Hindlimb muscle (tissue), 1 donor: ENCODE measurements around the gene LAMTOR1. TPM values are rescaled to one million over a fixed set of nuclear protein-coding genes. Genes with fewer than 3 reads are reported as not detected.

Source experiments
- DNase-seq: peaks from one replicate; pipeline ENCODE4 v3.0.0-alpha.2; 2013
- polyA plus RNA-seq: library from polyadenylated mRNA; unstranded; fragments of 120-200 nt; gene quantifications from one replicate; pipeline ENCODE4 v1.2.1, GENCODE V29; 2013; ENCODE audit not compliant: insufficient read length

Gene LAMTOR1
- polyA plus RNA-seq, 1 donor: 83.8 TPM

GRCh38 chr11:72116019-72116755 is 13.1 kb upstream of the LAMTOR1 start:
- DNase-seq: no peak

- no peak for DNase-seq
These were observed 11.5 kb upstream of the LAMTOR1 start for GRCh38 chr11:72114570-72114969.

GRCh38 chr11:72112978-72113808 is 10.1 kb upstream of the LAMTOR1 start:
- DNase-seq: no peak

- peak; percentile 99 for DNase-seq
These were observed 9.3 kb upstream of the LAMTOR1 start, which contains the start of gene ANAPC15 for GRCh38 chr11:72112143-72112977. Gene ANAPC15, minus strand, starts transcription at chr11:72112695. Its CDS starts 1,419 bp downstream, at chr11:72111276.

- DNase-seq: no peak
These were observed 8.4 kb upstream of the LAMTOR1 start for GRCh38 chr11:72111300-72112142.

GRCh38 chr11:72105888-72106287 is 2.8 kb upstream of the LAMTOR1 start, which contains the start of gene TOMT:
Gene TOMT, plus strand, starts transcription at chr11:72105924. Its CDS starts 28 bp downstream, at chr11:72105952.
- DNase-seq: no peak

- DNase-seq: no peak
These were observed 664 bp upstream of the LAMTOR1 start for GRCh38 chr11:72103754-72104167.

- DNase-seq: no peak
These were observed 509 bp downstream of the LAMTOR1 start for GRCh38 chr11:72102631-72102945.

- DNase-seq: no peak
These were observed 935 bp downstream of the LAMTOR1 start for GRCh38 chr11:72102162-72102561.

- no peak for DNase-seq
These were observed 2.6 kb downstream of the LAMTOR1 start for GRCh38 chr11:72100462-72100861.

- no peak for DNase-seq
These were observed 3.1 kb downstream of the LAMTOR1 start for GRCh38 chr11:72100009-72100408.

- DNase-seq: no peak
These were observed 4.4 kb downstream of the LAMTOR1 start for GRCh38 chr11:72098741-72099140.

- DNase-seq: peak; percentile 70
These were observed 11.8 kb downstream of the LAMTOR1 start for GRCh38 chr11:72091292-72091691.

- no peak for DNase-seq
These were observed 14.9 kb downstream of the LAMTOR1 start for GRCh38 chr11:72088076-72088808.

GRCh38 chr11:72085621-72086351 is 17.3 kb downstream of the LAMTOR1 start:
- DNase-seq: no peak

- no peak for DNase-seq
These were observed 18.1 kb downstream of the LAMTOR1 start for GRCh38 chr11:72084965-72085364.

GRCh38 chr11:72084076-72084475 is 19.0 kb downstream of the LAMTOR1 start:
- DNase-seq: no peak

- no peak for DNase-seq
These were observed 19.7 kb downstream of the LAMTOR1 start for GRCh38 chr11:72083414-72083813.

- DNase-seq: no peak
These were observed 21.2 kb downstream of the LAMTOR1 start for GRCh38 chr11:72081821-72082453.

- DNase-seq: no peak
These were observed 21.9 kb downstream of the LAMTOR1 start for GRCh38 chr11:72081184-72081644.
